Measurements from ENCODE around the gene MAP4K2. TPM values are rescaled to one million over a fixed set of nuclear protein-coding genes. Genes with fewer than 3 reads are reported as not detected.

Gene MAP4K2
- 5.4 and 10.1 TPM in 2 replicates for total RNA-seq

DNA sequence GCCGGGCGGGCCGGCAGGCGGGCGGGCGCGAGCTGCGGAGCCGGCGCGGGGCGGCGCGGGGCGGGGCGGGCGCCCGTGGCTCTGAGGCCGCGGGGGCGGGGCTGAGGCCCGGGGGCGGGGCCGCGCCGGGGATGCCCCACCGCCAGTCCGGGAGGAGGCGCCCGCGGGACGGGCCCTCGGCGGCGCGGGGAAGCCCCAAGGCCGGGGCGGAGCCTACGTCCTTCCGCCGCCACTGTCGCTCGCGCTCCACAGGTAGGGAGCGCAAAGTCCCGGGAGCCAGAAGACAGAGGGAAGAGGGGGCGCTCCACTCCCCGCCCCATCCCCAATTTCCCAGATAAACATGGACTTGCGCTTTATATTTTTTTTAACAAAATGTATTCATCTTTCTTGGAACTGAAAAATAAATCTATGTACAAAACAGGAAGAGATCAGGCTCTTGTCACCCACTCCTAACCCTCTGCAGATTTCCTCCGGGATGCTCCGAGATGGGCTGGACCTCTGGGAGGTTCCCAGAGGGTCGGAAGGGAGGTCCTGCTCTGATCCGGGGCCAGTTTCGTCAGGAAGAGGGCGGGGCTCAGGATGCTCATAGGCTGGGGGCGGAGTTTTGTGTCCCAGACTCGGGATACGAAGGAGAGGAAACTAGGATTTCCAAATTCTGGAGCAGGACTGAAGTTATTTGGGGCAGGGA lies at the start of gene MAP4K2:
MAP4K2 (minus strand) TSS at position 57 of the 688 bp plus-strand sequence. CDS start 65 bp downstream, outside the sequence.

DNA sequence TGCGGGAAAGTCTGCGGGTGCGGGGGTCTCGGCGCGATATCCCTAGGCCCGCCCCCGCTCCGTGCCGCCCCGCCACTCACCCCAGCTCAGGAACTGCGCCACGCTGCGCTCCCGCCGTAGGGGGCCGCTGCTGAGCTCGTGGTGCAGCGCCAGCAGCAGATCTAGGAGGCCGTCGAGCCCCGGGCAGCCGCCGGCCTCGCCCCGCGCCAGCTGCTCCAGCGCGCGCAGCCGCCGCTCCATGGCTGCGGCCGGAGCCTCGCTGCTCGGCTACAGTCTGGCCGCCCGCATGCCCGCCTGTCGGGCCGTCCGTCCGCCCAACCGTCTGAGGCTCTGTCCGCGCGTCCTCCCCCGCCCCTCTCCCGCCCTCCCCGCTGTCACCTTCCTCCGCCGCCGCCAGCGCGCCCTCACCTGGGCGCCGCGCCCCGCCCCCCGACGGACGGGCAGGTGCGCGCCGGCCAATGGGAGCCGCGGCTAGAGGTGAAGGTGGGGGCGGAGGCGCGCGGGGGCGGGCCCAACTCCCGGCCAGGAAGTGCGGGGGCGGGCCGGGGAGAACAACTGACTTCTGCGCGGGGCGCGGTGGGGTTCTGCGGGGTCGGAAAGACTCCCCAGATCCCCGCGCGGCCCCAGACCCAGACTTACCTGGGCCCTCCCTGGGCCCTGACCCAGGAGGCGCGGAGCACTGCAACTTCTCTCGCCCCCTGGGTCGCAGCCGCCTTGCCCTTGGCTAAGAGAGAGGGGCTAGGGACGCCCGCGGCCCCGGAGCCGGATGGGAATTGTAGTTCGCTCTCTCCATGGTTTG lies 41.5 kb upstream of the MAP4K2 start, which contains the start of gene CDC42BPG:
CDC42BPG (minus strand) TSS at position 324 of the 799 bp plus-strand sequence; CDS start at position 240, 84 bp downstream.

DNA sequence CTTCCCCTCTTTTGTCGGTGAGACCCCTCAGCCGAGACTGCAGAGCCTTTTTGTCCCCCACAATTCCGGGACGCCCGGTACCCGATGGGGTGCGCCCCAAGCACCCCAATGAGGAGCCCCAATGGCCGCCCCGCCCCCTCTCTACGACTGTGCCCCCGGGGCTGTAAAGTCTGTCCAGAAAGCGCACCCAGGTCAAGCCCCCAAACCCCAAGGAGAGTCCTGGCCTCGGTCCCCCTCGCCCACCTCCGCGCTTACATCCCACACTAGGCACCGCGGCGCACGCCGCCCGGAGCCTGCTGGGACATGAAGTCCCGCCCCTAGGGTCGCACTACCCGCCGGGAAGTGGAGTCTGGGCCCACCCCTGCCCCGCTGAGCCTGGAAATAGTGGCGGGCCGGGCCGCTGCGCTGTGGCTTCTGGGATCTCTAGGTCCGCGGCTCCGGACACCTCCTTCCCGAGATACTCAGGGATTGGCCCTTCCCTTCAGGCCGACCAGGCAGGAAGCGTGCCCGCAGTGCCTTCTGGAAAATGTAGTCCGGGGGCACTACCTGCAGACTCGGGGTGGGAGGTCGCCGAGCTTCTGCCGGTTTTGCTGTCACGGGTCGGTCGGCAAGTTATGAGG lies 7.4 kb upstream of the MAP4K2 start, which contains the start of gene MEN1:
MEN1 (minus strand) TSS at position 281 of the 620 bp plus-strand sequence. CDS start 442 bp downstream, outside the sequence.

DNA sequence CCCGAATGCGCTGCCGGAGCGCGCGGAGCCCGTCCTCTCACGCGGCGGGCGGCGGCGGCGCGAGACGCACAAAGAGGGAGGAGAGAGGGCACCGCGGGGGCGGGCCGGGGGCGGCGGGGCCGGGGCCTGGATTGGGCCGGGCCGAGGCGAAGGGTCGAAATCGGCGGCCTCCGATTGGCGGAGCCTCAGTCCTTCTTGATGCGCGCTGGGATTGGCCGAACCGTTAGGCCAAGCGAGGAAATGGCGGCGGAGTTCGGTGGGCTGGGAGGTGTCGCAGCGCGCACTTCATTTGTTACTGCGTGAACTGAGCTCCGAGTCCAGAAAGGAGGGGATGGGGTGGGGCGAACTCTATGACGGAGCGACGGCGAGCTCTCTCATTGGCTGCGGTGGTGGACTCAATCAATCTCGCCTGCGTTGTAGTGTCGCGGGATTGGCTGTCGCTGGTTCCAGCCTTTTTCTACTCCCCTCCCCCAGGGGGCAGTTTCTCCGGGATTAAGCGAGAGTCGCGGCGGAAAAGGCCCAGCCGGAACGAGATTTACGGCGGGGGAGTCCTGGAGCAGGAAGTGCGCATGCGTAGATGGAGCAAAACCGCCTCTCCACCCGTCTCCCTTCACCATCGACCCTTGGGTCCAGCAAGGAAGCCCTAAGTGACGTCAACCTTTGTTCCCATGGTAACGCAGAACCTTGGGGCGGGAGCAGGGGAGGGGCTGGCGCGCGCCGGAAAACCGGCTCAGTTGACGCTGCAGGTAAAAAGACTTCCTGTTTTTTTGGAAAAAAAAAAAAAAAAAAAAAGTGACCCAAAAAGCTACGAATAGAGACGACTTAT lies 24.3 kb downstream of the MAP4K2 start, which contains the start of gene SF1:
SF1 (minus strand) TSS at position 70 of the 826 bp plus-strand sequence. CDS start 150 bp downstream, outside the sequence.

DNA sequence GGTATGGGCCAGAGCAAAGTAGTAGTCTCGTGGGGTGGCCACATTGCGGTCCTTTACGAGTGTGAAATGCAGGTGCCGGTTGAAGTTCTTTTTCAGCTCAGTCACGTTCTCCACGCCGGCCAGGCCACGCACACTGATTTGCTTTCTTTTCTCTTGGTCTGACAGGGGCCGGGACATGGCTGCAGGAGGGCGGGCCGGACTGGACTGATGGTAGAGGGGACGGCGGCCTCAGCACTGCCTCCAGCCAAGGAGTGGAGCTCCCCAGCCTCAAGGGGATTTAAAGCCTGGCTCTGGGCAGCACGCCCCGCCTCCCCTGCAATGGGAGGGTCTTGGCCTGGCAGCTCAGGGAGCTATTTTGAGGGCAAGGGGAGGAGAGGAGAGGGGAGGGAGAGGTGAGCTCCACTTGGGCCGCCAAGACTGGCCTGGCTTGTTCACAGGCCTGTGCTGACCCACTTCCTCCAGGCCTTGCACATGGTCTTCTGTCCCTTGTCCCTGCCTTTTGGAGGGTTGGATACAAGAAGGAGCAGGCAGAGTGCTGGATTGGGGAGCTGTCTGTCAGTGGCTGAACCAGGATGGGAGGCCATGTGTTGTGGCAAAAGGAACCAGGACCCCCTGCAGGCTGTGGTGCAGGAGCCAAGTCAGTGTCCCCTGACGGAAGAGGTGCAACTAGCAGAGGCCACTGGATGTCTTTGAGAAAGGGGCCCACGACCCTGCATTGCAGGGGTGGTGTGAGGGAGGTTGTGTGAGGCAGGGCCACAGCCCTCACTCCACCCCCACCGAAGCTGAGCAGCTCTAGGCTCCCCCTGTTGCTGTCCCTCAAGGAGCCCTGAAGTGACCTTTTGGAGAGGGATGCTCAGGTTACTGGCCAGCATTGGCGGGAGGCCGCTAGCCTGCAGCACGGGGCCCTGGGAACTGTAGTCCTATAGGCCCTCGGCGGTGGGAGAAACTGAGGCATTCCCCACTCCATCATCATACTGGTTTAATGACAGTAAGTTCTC lies 43.0 kb downstream of the MAP4K2 start, which contains the start of gene PYGM:
PYGM (minus strand) TSS at position 253 of the 998 bp plus-strand sequence; CDS start at position 177, 76 bp downstream.

DNA sequence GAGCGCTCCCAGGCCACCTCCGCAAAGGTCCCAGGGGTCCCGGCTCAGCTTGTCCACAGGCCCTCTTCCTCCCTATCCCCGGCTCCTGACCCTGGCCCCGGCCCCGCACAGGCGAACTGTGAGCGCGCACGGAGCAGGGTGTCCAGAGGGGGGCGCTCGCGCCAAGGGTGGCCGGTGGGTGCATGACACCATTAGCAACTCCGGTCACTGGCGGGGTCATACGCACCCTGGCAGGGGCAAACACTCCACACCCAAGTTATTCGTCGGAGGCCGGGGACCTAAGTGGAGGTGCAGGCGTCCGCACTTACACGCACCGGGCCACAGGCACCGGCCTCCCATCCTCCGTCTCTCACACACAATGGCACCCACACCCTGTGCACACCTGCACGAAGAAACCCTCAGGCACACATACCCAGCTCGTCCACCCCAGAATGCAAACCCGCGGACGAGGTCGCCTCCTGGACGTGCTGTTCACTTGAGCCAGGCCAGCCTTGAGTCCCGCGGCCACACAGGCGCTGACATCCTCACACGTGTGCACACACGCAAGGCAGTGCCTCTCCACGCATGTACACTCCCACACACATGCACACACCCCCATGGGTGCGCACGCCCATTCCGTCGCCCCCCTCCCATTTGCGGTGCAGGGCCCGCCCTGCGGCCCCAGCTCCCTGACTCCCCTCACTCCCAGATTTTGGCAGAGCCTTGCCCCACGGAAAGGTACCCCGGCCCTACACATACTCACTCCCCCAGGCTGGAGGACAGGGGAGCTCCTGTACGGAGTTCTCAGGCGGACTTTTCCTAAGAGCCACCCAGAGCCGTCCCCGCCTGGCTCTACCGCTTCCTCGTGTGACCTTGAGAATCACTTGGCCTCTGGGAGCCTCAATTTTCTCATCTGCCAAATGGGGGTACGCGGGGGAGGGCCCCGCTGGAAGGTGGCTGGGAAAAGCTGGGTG lies 59.1 kb downstream of the MAP4K2 start, which contains the start of gene RASGRP2:
RASGRP2 (minus strand) TSS at position 552 of the 953 bp plus-strand sequence. CDS start 1,276 bp downstream, outside the sequence.

Other genes starting within 250 kb of the MAP4K2 start
- not detected in 2 replicates for gene SLC22A11, start 247.3 kb downstream of the MAP4K2 start, total RNA-seq
- not detected in 2 replicates for gene SLC22A12, start 212.0 kb downstream of the MAP4K2 start, total RNA-seq
- gene NRXN2, start 80.0 kb downstream of the MAP4K2 start, total RNA-seq = 0.57 and 0.74 TPM in 2 replicates
- 0.18 and 0.71 TPM in 2 replicates for gene RASGRP2, start 59.1 kb downstream of the MAP4K2 start, total RNA-seq
- 0.57 and 3.1 TPM in 2 replicates for gene PYGM, start 43.2 kb downstream of the MAP4K2 start, total RNA-seq
- gene SF1, start 24.7 kb downstream of the MAP4K2 start, total RNA-seq = 49.1 and 65.5 TPM in 2 replicates
- 8.0 and 14.0 TPM in 2 replicates for gene MEN1, start 7.3 kb upstream of the MAP4K2 start, total RNA-seq
- gene CDC42BPG, start 41.4 kb upstream of the MAP4K2 start, total RNA-seq = under 0.01 TPM in 2 replicates
- 48.1 and 54.9 TPM in 2 replicates for gene EHD1, start 75.4 kb upstream of the MAP4K2 start, total RNA-seq
- 6.5 and 8.0 TPM in 2 replicates for gene ATG2A, start 114.0 kb upstream of the MAP4K2 start, total RNA-seq
- 6.7 and 11.2 TPM in 2 replicates for gene PPP2R5B, start 121.5 kb upstream of the MAP4K2 start, total RNA-seq
- not detected in 2 replicates for gene GPHA2, start 132.7 kb upstream of the MAP4K2 start, total RNA-seq
- gene MAJIN, start 168.9 kb upstream of the MAP4K2 start, total RNA-seq = not detected in 2 replicates
- gene BATF2, start 193.8 kb upstream of the MAP4K2 start, total RNA-seq = 0.37 and 0.71 TPM in 2 replicates
- 77.1 and 85.5 TPM in 2 replicates for gene ARL2, start 210.9 kb upstream of the MAP4K2 start, total RNA-seq
- gene SNX15, start 224.2 kb upstream of the MAP4K2 start, total RNA-seq = 4.8 and 6.9 TPM in 2 replicates
- gene SAC3D1, start 238.0 kb upstream of the MAP4K2 start, total RNA-seq = 5.0 and 6.4 TPM in 2 replicates